Lung (tissue), 12 donors: ENCODE results near the gene PLXNB3. TPM values are rescaled to one million over a fixed set of nuclear protein-coding genes. Genes with fewer than 3 reads are reported as not detected.

Source experiments
- ATAC-seq: fragments of 200-7000 bp; cut with Tn5 transposase; one replicate; pipeline ENCODE4 v1.9.1; 2020; ENCODE audit warnings: moderate number of reproducible peaks; ENCODE audit not compliant: insufficient read depth, low FRiP score
- DNase-seq, 3 donors: peaks; one replicate each; pipeline ENCODE4 v3.0.0-alpha.2; 2013 to 2017
- H3K27ac ChIP-seq, 2 donors: one replicate each; pipeline ENCODE4 v1.5.1; 2013; ENCODE audit warnings: mild to moderate bottlenecking in 2 of 2, moderate library complexity in 2 of 2, control low read depth in 1 of 2, inconsistent platforms in 1 of 2, low read depth in 1 of 2, low read length in 1 of 2
- H3K27me3 ChIP-seq, 3 donors: one replicate each; pipeline ENCODE4 v1.5.1; 2013; ENCODE audit warnings: low read length in 2 of 3; ENCODE audit not compliant: control insufficient read depth in 3 of 3, insufficient read depth in 3 of 3
- H3K36me3 ChIP-seq, 4 donors: one replicate each; pipeline ENCODE4 v1.5.1; 2013; ENCODE audit warnings: low read length in 4 of 4, mild to moderate bottlenecking in 1 of 4, moderate library complexity in 1 of 4; ENCODE audit not compliant: control insufficient read depth in 4 of 4, insufficient read depth in 4 of 4
- H3K4me1 ChIP-seq, 5 donors: one replicate each; pipeline ENCODE4 v1.5.1; 2013; ENCODE audit warnings: low read length in 5 of 5, mild to moderate bottlenecking in 2 of 5, moderate library complexity in 1 of 5; ENCODE audit not compliant: control insufficient read depth in 5 of 5, insufficient read depth in 5 of 5
- H3K4me3 ChIP-seq: one replicate; pipeline ENCODE4 v1.5.1; 2013; ENCODE audit warnings: mild to moderate bottlenecking, control low read depth, moderate library complexity
- H3K9ac ChIP-seq, 2 donors: one replicate each; pipeline ENCODE4 v1.5.1; 2013; ENCODE audit warnings: low read length in 2 of 2, control low read depth in 1 of 2; ENCODE audit not compliant: insufficient read depth in 1 of 2
- H3K9me3 ChIP-seq, 4 donors: one replicate each; pipeline ENCODE4 v1.5.1; 2013; ENCODE audit warnings: low read length in 3 of 4, mild to moderate bottlenecking in 1 of 4, moderate library complexity in 1 of 4; ENCODE audit not compliant: control insufficient read depth in 4 of 4, insufficient read depth in 3 of 4
- CTCF ChIP-seq: IDR thresholded peaks from 2 replicates; pipeline ENCODE4 v1.5.1; 2012; ENCODE audit warnings: mild to moderate bottlenecking; ENCODE audit errors: control extremely low read depth, extremely low read depth
- WGBS, 2 donors: extraction: QIAGEN DNeasy Blood & Tissue Kit; methylation state at CpG; one replicate each; pipeline ENCODE4 v1.1.7; 2013; 5-methylcytosine and 5-hydroxymethylcytosine counted together
- polyA plus RNA-seq, 2 donors: library from polyadenylated mRNA; stranded (reverse); fragments of 200-250 nt; gene quantifications; one replicate each; pipeline ENCODE4 v1.2.1, GENCODE V29; 2013
- total RNA-seq, 2 donors: library from RNA; depleted of rRNA in 1 of 2; stranded (reverse); fragments of >200 nt in 1 of 2; gene quantifications; one replicate each; pipeline ENCODE4 v1.2.1, GENCODE V29; 2014 to 2021
- donor health status: control.
- donor health status: control.
- donor health status: Bipolar disorder and iron deficiency.
- donor health status: healthy.
- donor health status: DM: yes; HTN: yes; CAD: no.

PLXNB3 gene
- total and polyA plus RNA-seq, 4 donors, result 1.0 to 2.6 (median 1.5) TPM

DNA sequence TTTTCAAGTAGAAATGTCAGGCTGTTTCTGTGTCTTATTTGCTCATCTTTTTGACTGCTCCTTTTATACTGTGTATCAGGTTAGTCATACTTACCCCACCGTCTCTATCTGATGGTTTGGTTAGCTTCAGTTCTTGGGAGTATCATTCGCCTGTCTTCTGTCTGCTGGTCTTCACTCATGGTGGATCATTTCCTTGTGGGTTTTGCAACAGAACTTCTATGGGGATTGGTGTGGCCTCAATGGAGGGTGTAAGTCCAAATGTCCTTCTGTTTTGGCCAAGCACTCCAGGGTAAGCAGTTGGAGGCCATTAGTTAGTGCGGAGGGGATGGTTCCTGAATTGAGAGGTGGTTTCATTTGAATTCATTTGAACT is 32.2 kb upstream of the PLXNB3 start:
- TF ChIP-seq CTCF, result no peak
- DNase-seq (no peak), ATAC-seq (no peak)
- peaks cover 0 to 12% (median 9%) of the 10 kb centered on the region in 5 donors for H3K4me1 ChIP-seq
- no peak overlapping the region for H3K4me3 ChIP-seq
- H3K27me3 ChIP-seq, result no peaks in the 10 kb centered on the region
- H3K27ac ChIP-seq, result no peak overlapping the region
- H3K9me3 ChIP-seq, result peaks cover 0 to 17% (median 7%) of the 10 kb centered on the region in 4 donors
- H3K36me3 ChIP-seq, result peaks cover 0 to 4% (median 0%) of the 10 kb centered on the region in 4 donors
- H3K9ac ChIP-seq, result no peak overlapping the region
- WGBS, 2 donors, result 64 to 88% methylated on average over 3 of the region's 3 CpGs

DNA sequence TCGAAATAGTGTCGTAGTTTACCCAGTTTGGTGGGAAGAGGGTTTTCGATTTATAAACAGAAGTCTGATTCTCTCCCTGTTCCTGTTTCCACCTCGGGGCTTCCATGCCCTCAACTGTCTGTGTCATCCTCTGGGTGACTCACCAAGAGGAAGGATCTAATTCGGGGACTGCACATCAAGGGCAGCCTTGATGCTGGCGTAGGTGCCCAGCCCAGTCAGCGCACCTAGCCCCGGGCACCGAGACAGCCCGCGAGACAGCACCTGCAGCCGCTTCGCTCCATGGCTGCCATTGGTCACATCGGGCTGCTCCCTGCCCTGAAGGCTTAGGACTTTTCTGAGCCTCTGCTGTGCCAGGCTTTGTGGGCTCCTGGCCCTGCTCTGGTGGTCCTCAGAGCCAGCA is 31.6 kb upstream of the PLXNB3 start:
- TF ChIP-seq CTCF, result no peak
- Histone ChIP-seq H3K9ac (no peak overlapping the region), H3K9me3 (peaks cover 0 to 17% (median 7%) of the 10 kb centered on the region in 4 donors), H3K27ac (no peak overlapping the region), H3K4me1 (peaks cover 0 to 6% (median 6%) of the 10 kb centered on the region in 5 donors), H3K36me3 (peaks cover 0 to 7% (median 0%) of the 10 kb centered on the region in 4 donors), H3K4me3 (no peak overlapping the region), H3K27me3 (no peaks in the 10 kb centered on the region)
- 75 to 89% methylated on average over 14 of the region's 14 CpGs for WGBS, 2 donors
- ATAC-seq, result no peak
- DNase-seq, result no peak

GRCh38 chrX:153733651-153734240 is 30.3 kb upstream of the PLXNB3 start:
- peaks cover 0 to 13% (median 7%) of the 10 kb centered on the region in 4 donors for H3K9me3 ChIP-seq
- no peak overlapping the region for H3K9ac ChIP-seq
- WGBS, 2 donors, result 86 to 97% methylated on average over 10 to 15 of the region's 15 CpGs
- no peak overlapping the region for H3K27ac ChIP-seq
- TF ChIP-seq CTCF, result no peak
- no peaks in the 10 kb centered on the region for H3K4me1 ChIP-seq
- no peak for DNase-seq
- no peak for ATAC-seq
- peaks cover 0 to 7% (median 0%) of the 10 kb centered on the region in 4 donors for H3K36me3 ChIP-seq
- no peak overlapping the region for H3K4me3 ChIP-seq
- no peaks in the 10 kb centered on the region for H3K27me3 ChIP-seq

- Histone ChIP-seq H3K4me3 (no peak overlapping the region), H3K27me3 (no peaks in the 10 kb centered on the region), H3K27ac (no peak overlapping the region), H3K4me1 (no peaks in the 10 kb centered on the region), H3K36me3 (peaks cover 0 to 7% (median 0%) of the 10 kb centered on the region in 4 donors), H3K9me3 (peaks cover 0 to 12% (median 7%) of the 10 kb centered on the region in 4 donors), H3K9ac (no peak overlapping the region)
- no peak for ATAC-seq
- no peak for DNase-seq
- WGBS, 2 donors, result 90 to 100% methylated on average over 2 of the region's 2 CpGs
- TF ChIP-seq CTCF, result no peak
These were observed 29.2 kb upstream of the PLXNB3 start for GRCh38 chrX:153734871-153735270.
